ENCODE results near the gene CELA3B. TPM values are rescaled to one million over a fixed set of nuclear protein-coding genes. Genes with fewer than 3 reads are reported as not detected.
"Not testable (repeated sequence)": the region's sequence is repeated elsewhere in the genome, so short reads cannot be mapped to it uniquely, and the experiment has no call there.

Gene CELA3B
- total and polyA plus RNA-seq, 5 donors from 2014 or later, result not detected

DNA sequence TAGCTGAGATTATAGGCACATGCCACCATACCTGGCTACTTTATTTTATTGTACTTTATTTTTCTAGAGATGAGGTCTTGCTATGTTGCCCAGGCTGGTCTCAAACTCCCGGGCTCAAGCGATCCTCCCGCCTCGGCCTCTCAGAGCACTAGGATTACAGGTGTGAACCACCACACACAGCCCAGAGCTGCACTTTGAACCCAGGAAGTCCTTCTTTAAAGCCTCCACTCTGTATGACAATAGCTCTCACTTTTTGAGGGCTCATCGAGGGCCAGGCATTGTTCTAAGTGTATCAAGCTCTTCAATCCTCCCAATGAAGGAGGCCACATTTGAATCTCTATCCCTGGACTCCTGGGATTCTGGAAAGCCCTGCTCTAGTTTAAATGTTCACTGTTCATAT lies 25.6 kb downstream of the CELA3B start:
- H3K4me3 ChIP-seq (ENCODE audit: low read depth, low read length); H3K36me3 ChIP-seq (ENCODE audit: control insufficient read depth, insufficient read depth, low read length); DNase-seq: not testable (repeated sequence)

DNA sequence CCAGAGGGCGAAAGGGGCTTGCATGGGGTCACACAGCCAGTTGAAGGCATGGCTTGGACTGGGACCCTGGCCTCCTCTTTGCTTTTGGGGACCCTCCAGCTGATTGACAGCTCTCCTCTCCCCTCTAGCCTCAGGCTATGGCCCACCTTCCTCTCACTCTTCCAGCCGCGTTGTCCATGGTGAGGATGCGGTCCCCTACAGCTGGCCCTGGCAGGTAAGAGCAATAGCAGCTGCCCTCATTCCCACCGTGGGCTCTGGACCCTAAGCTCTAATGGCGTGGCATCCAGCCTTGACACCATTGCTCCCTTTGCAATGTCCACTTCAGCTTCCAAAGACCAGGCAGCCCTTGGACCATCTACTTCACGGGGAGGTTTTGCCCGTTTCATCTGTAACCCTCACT lies 26.1 kb downstream of the CELA3B start:
- H3K27ac ChIP-seq (ENCODE audit: insufficient read depth, low read length, poor library complexity, severe bottlenecking); H3K9me3 ChIP-seq (ENCODE audit: control insufficient read depth in 2 of 2, low read length in 2 of 2); H3K27me3 ChIP-seq (ENCODE audit: control insufficient read depth, insufficient read depth, low read length); H3K27me3 Mint-ChIP-seq; DNase-seq; H3K27ac Mint-ChIP-seq; H3K4me3 Mint-ChIP-seq; H3K4me3 ChIP-seq (ENCODE audit: low read depth, low read length); H3K4me1 ChIP-seq (ENCODE audit: control insufficient read depth, insufficient read depth, low read length, poor library complexity, severe bottlenecking); ATAC-seq (ENCODE audit: low read depth in 2 of 2); H3K36me3 Mint-ChIP-seq; H3K9me3 Mint-ChIP-seq; H3K4me1 Mint-ChIP-seq; H3K36me3 ChIP-seq (ENCODE audit: control insufficient read depth, insufficient read depth, low read length): not testable (repeated sequence)

More for the DNA sequence above, 25.6 kb downstream of the CELA3B start:
- H3K4me1 Mint-ChIP-seq; H3K27me3 Mint-ChIP-seq; H3K4me3 Mint-ChIP-seq; H3K9me3 Mint-ChIP-seq; H3K4me1 ChIP-seq (ENCODE audit: control insufficient read depth, insufficient read depth, low read length, poor library complexity, severe bottlenecking); H3K27ac ChIP-seq (ENCODE audit: insufficient read depth, low read length, poor library complexity, severe bottlenecking); ATAC-seq (ENCODE audit: low read depth in 2 of 2); H3K36me3 Mint-ChIP-seq; H3K27ac Mint-ChIP-seq; H3K9me3 ChIP-seq (ENCODE audit: control insufficient read depth in 2 of 2, low read length in 2 of 2); H3K27me3 ChIP-seq (ENCODE audit: control insufficient read depth, insufficient read depth, low read length): not testable (repeated sequence)

DNA sequence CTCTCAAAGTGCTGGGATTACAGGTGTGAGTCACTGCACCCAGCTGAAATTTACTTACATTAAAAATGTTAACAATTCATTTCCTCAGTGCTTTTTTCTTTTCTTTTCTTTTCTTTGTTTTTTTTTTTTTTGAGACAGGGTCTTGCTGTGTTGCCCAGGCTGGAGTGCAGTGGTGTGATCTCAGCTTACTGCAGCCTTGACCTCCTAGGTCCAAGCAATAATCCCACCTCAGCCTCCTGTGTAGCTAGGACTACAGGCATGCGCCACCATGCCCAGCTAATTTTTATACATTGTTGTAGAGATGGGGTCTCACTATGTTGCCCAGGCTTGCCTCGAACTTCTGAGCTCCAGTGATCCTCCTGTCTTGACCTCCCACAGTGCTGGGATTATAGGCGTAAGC lies 27.1 kb downstream of the CELA3B start:
- not testable (repeated sequence) for ATAC-seq (ENCODE audit: low read depth in 2 of 2); H3K4me3 Mint-ChIP-seq; H3K4me3 ChIP-seq (ENCODE audit: low read depth, low read length); H3K27me3 Mint-ChIP-seq; DNase-seq; H3K36me3 ChIP-seq (ENCODE audit: control insufficient read depth, insufficient read depth, low read length); H3K4me1 ChIP-seq (ENCODE audit: control insufficient read depth, insufficient read depth, low read length, poor library complexity, severe bottlenecking); H3K27ac ChIP-seq (ENCODE audit: insufficient read depth, low read length, poor library complexity, severe bottlenecking); H3K9me3 ChIP-seq (ENCODE audit: control insufficient read depth in 2 of 2, low read length in 2 of 2); H3K27ac Mint-ChIP-seq; H3K27me3 ChIP-seq (ENCODE audit: control insufficient read depth, insufficient read depth, low read length); H3K36me3 Mint-ChIP-seq; H3K4me1 Mint-ChIP-seq; H3K9me3 Mint-ChIP-seq

DNA sequence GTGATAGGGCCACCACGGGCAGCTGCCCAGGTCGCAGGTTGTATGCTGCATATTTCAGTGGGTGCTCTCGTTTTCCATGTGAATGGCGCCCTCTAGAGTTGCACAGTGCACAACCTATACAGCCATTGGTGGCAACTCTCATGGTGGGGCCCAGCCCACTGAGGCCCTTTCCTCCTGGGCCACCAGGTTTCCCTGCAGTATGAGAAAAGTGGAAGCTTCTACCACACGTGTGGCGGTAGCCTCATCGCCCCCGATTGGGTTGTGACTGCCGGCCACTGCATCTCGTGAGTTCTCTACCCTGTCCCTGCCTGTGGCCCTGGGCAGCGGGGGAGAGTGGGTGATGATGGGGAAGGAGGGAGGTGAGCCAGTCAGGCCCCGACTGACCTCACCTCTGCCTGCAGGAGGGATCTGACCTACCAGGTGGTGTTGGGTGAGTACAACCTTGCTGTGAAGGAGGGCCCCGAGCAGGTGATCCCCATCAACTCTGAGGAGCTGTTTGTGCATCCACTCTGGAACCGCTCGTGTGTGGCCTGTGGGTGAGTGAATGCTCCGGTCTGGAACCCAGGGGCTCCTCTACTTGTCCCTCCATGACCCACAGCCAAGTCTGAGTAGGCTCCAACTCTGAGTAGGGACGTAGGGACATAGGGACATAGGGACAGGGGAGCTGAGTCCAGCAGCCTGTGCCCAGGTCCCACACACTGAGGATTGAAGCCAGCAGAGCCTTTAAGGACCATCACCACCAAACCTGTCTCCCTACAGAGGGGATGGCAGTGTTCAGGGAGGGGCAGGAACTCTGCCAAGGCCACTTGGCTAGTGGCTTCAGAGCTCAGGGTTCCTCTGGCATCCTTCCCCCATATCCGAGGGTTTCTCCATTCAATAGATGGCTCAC lies 28.7 kb downstream of the CELA3B start:
- H3K4me3 Mint-ChIP-seq; H3K27me3 Mint-ChIP-seq; H3K4me1 ChIP-seq (ENCODE audit: control insufficient read depth, insufficient read depth, low read length, poor library complexity, severe bottlenecking); H3K9me3 ChIP-seq (ENCODE audit: control insufficient read depth in 2 of 2, low read length in 2 of 2); H3K27me3 ChIP-seq (ENCODE audit: control insufficient read depth, insufficient read depth, low read length); H3K36me3 ChIP-seq (ENCODE audit: control insufficient read depth, insufficient read depth, low read length); H3K4me1 Mint-ChIP-seq; H3K36me3 Mint-ChIP-seq; H3K4me3 ChIP-seq (ENCODE audit: low read depth, low read length); H3K9me3 Mint-ChIP-seq; H3K27ac ChIP-seq (ENCODE audit: insufficient read depth, low read length, poor library complexity, severe bottlenecking); H3K27ac Mint-ChIP-seq: not testable (repeated sequence)
- DNase-seq (peak in 1 of 3 donors; percentile 55), ATAC-seq (ENCODE audit: low read depth in 2 of 2) (peak in 1 of 2 donors; percentile 28)

DNA sequence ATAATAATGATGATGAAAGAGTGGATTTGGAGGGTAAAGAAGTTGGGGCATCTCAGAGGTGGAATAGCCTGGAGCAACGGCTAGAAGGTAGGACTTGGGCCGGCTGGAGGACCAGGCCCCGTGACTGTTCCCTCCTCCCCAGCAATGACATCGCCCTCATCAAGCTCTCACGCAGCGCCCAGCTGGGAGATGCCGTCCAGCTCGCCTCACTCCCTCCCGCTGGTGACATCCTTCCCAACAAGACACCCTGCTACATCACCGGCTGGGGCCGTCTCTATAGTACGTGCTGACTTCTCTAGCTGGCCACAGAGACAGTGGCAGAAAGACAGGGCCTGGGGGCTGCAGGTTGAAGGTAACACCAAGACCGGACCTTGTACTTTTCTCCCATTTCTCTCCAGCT lies 29.9 kb downstream of the CELA3B start:
- H3K4me3 Mint-ChIP-seq; H3K36me3 Mint-ChIP-seq; H3K27me3 ChIP-seq (ENCODE audit: control insufficient read depth, insufficient read depth, low read length); DNase-seq; H3K4me3 ChIP-seq (ENCODE audit: low read depth, low read length); H3K4me1 Mint-ChIP-seq; H3K27ac Mint-ChIP-seq; H3K4me1 ChIP-seq (ENCODE audit: control insufficient read depth, insufficient read depth, low read length, poor library complexity, severe bottlenecking); H3K27me3 Mint-ChIP-seq; H3K9me3 Mint-ChIP-seq; H3K36me3 ChIP-seq (ENCODE audit: control insufficient read depth, insufficient read depth, low read length); H3K9me3 ChIP-seq (ENCODE audit: control insufficient read depth in 2 of 2, low read length in 2 of 2); H3K27ac ChIP-seq (ENCODE audit: insufficient read depth, low read length, poor library complexity, severe bottlenecking); ATAC-seq (ENCODE audit: low read depth in 2 of 2): not testable (repeated sequence)

DNA sequence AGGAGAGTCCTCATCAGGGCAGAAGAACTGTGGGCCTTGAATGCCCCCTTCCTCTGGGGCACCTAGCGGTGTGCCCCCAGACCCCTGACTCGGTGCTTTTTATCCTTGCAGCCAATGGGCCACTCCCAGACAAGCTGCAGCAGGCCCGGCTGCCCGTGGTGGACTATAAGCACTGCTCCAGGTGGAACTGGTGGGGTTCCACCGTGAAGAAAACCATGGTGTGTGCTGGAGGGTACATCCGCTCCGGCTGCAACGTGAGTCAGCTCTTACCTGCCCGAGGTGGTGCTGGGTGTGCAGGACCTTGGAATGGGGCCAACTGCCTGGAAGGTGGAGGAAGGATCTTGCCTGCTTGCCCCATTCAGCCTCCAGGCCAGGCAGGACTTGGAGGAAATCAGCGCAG lies 30.4 kb downstream of the CELA3B start:
- not testable (repeated sequence) for H3K4me1 Mint-ChIP-seq; H3K9me3 Mint-ChIP-seq; H3K27ac Mint-ChIP-seq; H3K4me3 ChIP-seq (ENCODE audit: low read depth, low read length); H3K27ac ChIP-seq (ENCODE audit: insufficient read depth, low read length, poor library complexity, severe bottlenecking); H3K36me3 Mint-ChIP-seq; H3K36me3 ChIP-seq (ENCODE audit: control insufficient read depth, insufficient read depth, low read length); H3K27me3 Mint-ChIP-seq; ATAC-seq (ENCODE audit: low read depth in 2 of 2); H3K27me3 ChIP-seq (ENCODE audit: control insufficient read depth, insufficient read depth, low read length); H3K4me3 Mint-ChIP-seq; H3K4me1 ChIP-seq (ENCODE audit: control insufficient read depth, insufficient read depth, low read length, poor library complexity, severe bottlenecking); DNase-seq; H3K9me3 ChIP-seq (ENCODE audit: control insufficient read depth in 2 of 2, low read length in 2 of 2)

DNA sequence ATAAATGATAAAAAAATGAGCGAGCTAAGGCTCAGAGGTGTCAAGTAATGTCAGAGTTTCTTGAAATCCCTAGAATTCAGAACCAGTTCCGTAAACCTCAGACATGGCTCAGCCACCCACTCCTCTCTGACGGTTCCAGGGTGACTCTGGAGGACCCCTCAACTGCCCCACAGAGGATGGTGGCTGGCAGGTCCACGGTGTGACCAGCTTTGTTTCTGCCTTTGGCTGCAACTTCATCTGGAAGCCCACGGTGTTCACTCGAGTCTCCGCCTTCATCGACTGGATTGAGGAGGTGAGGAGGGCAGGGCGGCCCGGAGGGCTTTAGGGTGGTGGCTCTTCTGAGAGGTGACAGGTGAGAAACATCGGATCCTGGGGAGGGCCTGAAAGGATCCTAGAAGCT lies 32.7 kb downstream of the CELA3B start:
- H3K27ac ChIP-seq (ENCODE audit: insufficient read depth, low read length, poor library complexity, severe bottlenecking); H3K4me1 Mint-ChIP-seq; H3K27me3 Mint-ChIP-seq; H3K4me3 Mint-ChIP-seq; H3K4me1 ChIP-seq (ENCODE audit: control insufficient read depth, insufficient read depth, low read length, poor library complexity, severe bottlenecking); H3K9me3 ChIP-seq (ENCODE audit: control insufficient read depth in 2 of 2, low read length in 2 of 2); DNase-seq; H3K4me3 ChIP-seq (ENCODE audit: low read depth, low read length); H3K27me3 ChIP-seq (ENCODE audit: control insufficient read depth, insufficient read depth, low read length); ATAC-seq (ENCODE audit: low read depth in 2 of 2); H3K36me3 Mint-ChIP-seq; H3K9me3 Mint-ChIP-seq; H3K36me3 ChIP-seq (ENCODE audit: control insufficient read depth, insufficient read depth, low read length); H3K27ac Mint-ChIP-seq: not testable (repeated sequence)

DNA sequence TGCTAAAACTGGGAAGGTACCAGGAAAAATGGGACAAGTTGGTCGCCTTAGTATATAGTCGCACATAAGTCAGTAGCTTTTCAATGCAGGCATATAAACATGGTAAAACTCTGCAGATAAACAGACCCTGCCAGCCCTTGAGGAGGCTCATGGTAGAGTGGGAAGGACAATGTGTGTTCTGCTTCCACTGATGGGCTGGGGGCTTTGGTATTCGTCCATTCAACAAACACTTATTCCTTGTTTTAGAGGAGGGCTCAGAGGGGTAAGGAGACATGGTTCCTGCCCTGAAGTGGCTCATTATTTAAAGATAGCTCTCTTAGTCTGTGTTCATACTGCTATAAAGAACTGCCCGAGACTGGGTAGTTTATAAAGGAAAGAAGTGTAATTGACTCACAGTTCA lies 35.9 kb downstream of the CELA3B start:
- DNase-seq; ATAC-seq (ENCODE audit: low read depth in 2 of 2): not testable (repeated sequence)

More for the DNA sequence above, 35.9 kb downstream of the CELA3B start:
- not testable (repeated sequence) for H3K36me3 ChIP-seq (ENCODE audit: control insufficient read depth, insufficient read depth, low read length); H3K4me1 Mint-ChIP-seq; H3K9me3 ChIP-seq (ENCODE audit: control insufficient read depth in 2 of 2, low read length in 2 of 2); H3K4me1 ChIP-seq (ENCODE audit: control insufficient read depth, insufficient read depth, low read length, poor library complexity, severe bottlenecking); H3K4me3 Mint-ChIP-seq; H3K27ac Mint-ChIP-seq; H3K27ac ChIP-seq (ENCODE audit: insufficient read depth, low read length, poor library complexity, severe bottlenecking); H3K4me3 ChIP-seq (ENCODE audit: low read depth, low read length); H3K36me3 Mint-ChIP-seq; H3K9me3 Mint-ChIP-seq; H3K27me3 ChIP-seq (ENCODE audit: control insufficient read depth, insufficient read depth, low read length); H3K27me3 Mint-ChIP-seq
